ENCODE results near the gene EEF1AKMT1. TPM values are rescaled to one million over a fixed set of nuclear protein-coding genes. Genes with fewer than 3 reads are reported as not detected.
"Not testable (repeated sequence)": the region's sequence is repeated elsewhere in the genome, so short reads cannot be mapped to it uniquely, and the experiment has no call there.

EEF1AKMT1 gene
- total RNA-seq, 4 donors from 2014 or later = 13.1 to 18.7 (median 14.8) TPM

GRCh38 chr13:20684041-20684440 is 89.7 kb downstream of the EEF1AKMT1 start:
- no peaks in the 10 kb centered on the region for H3K9me3 ChIP-seq
- no peaks in the 10 kb centered on the region for H3K4me1 ChIP-seq
- 96% methylated on average over 4 of the region's 4 CpGs for WGBS
- H3K36me3 ChIP-seq = peaks cover 0 to 23% (median 0%) of the 10 kb centered on the region in 4 donors
- no peaks in the 10 kb centered on the region for H3K27me3 ChIP-seq
- no peak for DNase-seq (ENCODE audit: extremely low spot score)
- intact Hi-C loops (cut with DNase I) = no loop called here
- no peak overlapping the region for H3K27ac ChIP-seq (replicated peaks in 1 of 4)
- no peak for TF ChIP-seq EP300 (IDR thresholded peaks at IDR 0.05)
- TF ChIP-seq POLR2AphosphoS5 (IDR thresholded peaks at IDR 0.05) = no peak
- TF ChIP-seq CTCF (IDR thresholded peaks at IDR 0.05) = no peak
- TF ChIP-seq POLR2A (IDR thresholded peaks at IDR 0.05; ENCODE audit: low read depth) = no peak
- H3K4me3 ChIP-seq = no peak overlapping the region

- Histone ChIP-seq H3K4me3 (no peak overlapping the region), H3K27me3 (no peaks in the 10 kb centered on the region), H3K27ac (replicated peaks in 1 of 4) (no peak overlapping the region), H3K4me1 (no peaks in the 10 kb centered on the region), H3K36me3 (peaks cover 0 to 23% (median 0%) of the 10 kb centered on the region in 4 donors), H3K9me3 (no peaks in the 10 kb centered on the region)
- intact Hi-C loops (cut with DNase I) = no loop called here
- TF ChIP-seq POLR2A (IDR thresholded peaks at IDR 0.05; ENCODE audit: low read depth) = no peak
- no peak for TF ChIP-seq EP300 (IDR thresholded peaks at IDR 0.05)
- no peak for TF ChIP-seq POLR2AphosphoS5 (IDR thresholded peaks at IDR 0.05)
- TF ChIP-seq CTCF (IDR thresholded peaks at IDR 0.05) = no peak
- 100% methylated on average over 1 of the region's 1 CpG for WGBS
- DNase-seq (ENCODE audit: extremely low spot score) = no peak
Observed at GRCh38 chr13:20682061-20682460, 91.7 kb downstream of the EEF1AKMT1 start.

- peaks cover 0 to 23% (median 0%) of the 10 kb centered on the region in 4 donors for H3K36me3 ChIP-seq
- H3K27me3 ChIP-seq; H3K4me1 ChIP-seq; DNase-seq (ENCODE audit: extremely low spot score); H3K4me3 ChIP-seq; H3K9me3 ChIP-seq; intact Hi-C loops (cut with DNase I); H3K27ac ChIP-seq (replicated peaks in 1 of 4): not testable (repeated sequence)
- WGBS = 89% methylated on average over 5 of the region's 5 CpGs
Observed at GRCh38 chr13:20681481-20681880, 92.3 kb downstream of the EEF1AKMT1 start.

GRCh38 chr13:20680416-20681080 is 93.2 kb downstream of the EEF1AKMT1 start:
- intact Hi-C loops (cut with DNase I) = no loop called here
- Histone ChIP-seq H3K9me3 (no peaks in the 10 kb centered on the region), H3K27ac (replicated peaks in 1 of 4) (no peak overlapping the region), H3K4me1 (no peaks in the 10 kb centered on the region), H3K4me3 (no peak overlapping the region), H3K36me3 (peaks cover 0 to 27% (median 3%) of the 10 kb centered on the region in 4 donors), H3K27me3 (no peaks in the 10 kb centered on the region)
- DNase-seq (ENCODE audit: extremely low spot score) = no peak
- 97% methylated on average over 10 of the region's 10 CpGs for WGBS
- TF ChIP-seq POLR2A (IDR thresholded peaks at IDR 0.05; ENCODE audit: low read depth) (no peak), POLR2AphosphoS5 (IDR thresholded peaks at IDR 0.05) (no peak), EP300 (IDR thresholded peaks at IDR 0.05) (no peak), CTCF (IDR thresholded peaks at IDR 0.05) (no peak)

- no peak for DNase-seq (ENCODE audit: extremely low spot score)
- Histone ChIP-seq H3K36me3 (peaks cover 0 to 33% (median 3%) of the 10 kb centered on the region in 4 donors), H3K4me3 (no peak overlapping the region), H3K27me3 (no peaks in the 10 kb centered on the region), H3K27ac (replicated peaks in 1 of 4) (no peak overlapping the region), H3K9me3 (no peaks in the 10 kb centered on the region), H3K4me1 (no peaks in the 10 kb centered on the region)
- TF ChIP-seq POLR2AphosphoS5 (IDR thresholded peaks at IDR 0.05) (no peak), CTCF (IDR thresholded peaks at IDR 0.05) (no peak), POLR2A (IDR thresholded peaks at IDR 0.05; ENCODE audit: low read depth) (no peak), EP300 (IDR thresholded peaks at IDR 0.05) (no peak)
- intact Hi-C loops (cut with DNase I) = no loop called here
- 95% methylated on average over 3 of the region's 3 CpGs for WGBS
Observed at GRCh38 chr13:20679879-20680278, 93.9 kb downstream of the EEF1AKMT1 start.

Other genes starting within 250 kb of the EEF1AKMT1 start
- 10 to 100 TPM; 42.3 to 59.3 (median 45.4) TPM for gene CRYL1, start 248.1 kb downstream of the EEF1AKMT1 start, total RNA-seq
- gene IFT88, start 206.8 kb downstream of the EEF1AKMT1 start, total RNA-seq = 10 to 100 TPM; 10.4 to 13.7 (median 11.5) TPM
- 1 to 10 TPM; 4.2 to 9.9 (median 6.7) TPM for gene IL17D, start 70.3 kb downstream of the EEF1AKMT1 start, total RNA-seq
- 10 to 100 TPM; 12.6 to 17.3 (median 15.2) TPM for gene XPO4, start 128.8 kb upstream of the EEF1AKMT1 start, total RNA-seq